ENCODE measurements around the gene SEMA4G.

SEMA4G gene

DNA sequence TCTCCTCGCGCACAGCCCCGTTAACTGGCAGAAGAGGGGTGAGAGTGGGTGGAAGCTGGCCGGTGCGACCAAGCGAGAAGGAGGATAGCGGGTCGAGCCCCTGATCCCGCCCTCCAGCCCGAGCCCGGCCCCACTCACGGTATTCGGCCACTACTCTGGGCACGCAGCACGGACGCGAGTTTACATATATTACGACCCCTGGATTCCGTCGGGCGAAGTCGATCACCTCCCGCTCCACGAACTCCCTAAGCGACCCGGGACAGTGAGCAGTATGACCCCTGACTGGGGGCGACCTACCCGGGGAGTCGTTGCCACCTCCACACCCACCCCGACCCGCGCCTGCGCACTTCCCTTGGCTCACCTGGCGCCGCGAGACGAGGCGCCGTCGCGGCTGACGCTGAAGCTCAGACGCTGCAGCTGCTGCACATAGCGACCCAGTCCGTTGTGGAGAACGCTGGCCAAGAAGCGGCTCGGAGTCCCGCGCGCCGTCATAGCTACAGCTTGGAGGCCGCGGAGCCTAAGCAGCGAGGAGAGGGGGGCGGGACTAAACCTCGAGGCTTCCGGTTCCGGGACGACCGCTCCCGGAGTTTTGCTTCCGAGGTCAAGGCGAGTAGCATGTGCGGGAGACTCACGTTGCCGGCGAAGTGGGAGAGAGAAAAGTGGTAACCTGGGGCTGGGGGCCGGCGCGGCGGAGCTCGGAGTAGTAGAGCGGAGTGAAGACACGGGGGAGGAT, 17.8 kb downstream of the SEMA4G start, which contains the start of the genes MRPL43 and TWNK:
MRPL43 (minus strand) TSS at position 546 of the 733 bp plus-strand sequence; CDS start at position 492, 54 bp downstream.
TWNK (plus strand) TSS at position 592 of the 733 bp plus-strand sequence. CDS start 668 bp downstream, outside the sequence.
- peak; percentile 75 to 77 for DNase-seq (ENCODE audit: low read depth in 2 of 2)

DNA sequence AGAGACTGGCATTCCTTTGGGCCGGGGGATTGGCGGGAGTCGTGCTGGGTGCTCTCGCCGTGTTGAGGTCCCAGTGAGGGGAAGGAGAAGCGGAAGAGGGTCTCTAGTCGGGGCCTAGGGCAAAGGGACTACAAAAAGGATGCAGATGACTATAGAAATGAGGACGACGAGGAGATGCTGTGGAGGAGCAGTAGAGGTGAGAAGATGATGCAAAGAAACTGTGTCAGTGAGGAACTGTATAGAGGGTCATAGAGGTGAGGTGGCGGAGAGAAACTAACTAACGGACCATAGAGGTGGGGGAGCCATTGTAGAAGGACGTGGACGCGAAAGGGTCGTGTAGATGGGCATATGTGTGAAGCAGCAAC, 18.4 kb downstream of the SEMA4G start:
- no peak for DNase-seq (ENCODE audit: low read depth in 2 of 2)

DNA sequence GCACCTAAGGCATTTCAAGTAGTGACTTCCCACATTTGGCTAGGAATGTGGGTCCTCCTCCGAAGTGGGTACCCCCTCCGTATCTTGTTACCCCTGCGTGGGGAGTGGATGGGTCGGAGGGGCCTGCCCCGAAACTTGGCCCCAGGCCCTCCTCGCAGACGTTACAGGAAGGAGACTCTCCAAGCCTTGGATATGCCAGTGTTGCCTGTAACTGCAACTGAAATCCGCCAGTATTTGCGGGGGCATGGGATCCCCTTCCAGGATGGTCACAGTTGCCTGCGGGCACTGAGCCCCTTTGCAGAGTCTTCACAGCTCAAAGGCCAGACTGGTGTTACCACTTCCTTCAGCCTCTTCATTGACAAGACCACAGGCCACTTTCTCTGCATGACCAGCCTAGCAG, 18.9 kb downstream of the SEMA4G start:
- no peak for DNase-seq (ENCODE audit: low read depth in 2 of 2)

DNA sequence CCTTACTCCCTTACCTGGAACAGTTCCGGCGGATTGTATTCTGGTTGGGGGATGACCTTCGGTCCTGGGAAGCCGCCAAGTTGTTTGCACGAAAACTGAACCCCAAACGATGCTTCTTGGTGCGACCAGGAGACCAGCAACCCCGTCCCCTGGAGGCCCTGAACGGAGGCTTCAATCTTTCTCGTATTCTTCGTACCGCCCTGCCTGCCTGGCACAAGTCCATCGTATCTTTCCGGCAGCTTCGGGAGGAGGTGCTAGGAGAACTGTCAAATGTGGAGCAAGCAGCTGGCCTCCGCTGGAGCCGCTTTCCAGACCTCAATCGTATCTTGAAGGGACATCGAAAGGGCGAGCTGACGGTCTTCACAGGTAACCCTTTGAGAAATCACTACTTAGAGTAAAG, 19.8 kb downstream of the SEMA4G start:
- DNase-seq (ENCODE audit: low read depth in 2 of 2) = no peak

DNA sequence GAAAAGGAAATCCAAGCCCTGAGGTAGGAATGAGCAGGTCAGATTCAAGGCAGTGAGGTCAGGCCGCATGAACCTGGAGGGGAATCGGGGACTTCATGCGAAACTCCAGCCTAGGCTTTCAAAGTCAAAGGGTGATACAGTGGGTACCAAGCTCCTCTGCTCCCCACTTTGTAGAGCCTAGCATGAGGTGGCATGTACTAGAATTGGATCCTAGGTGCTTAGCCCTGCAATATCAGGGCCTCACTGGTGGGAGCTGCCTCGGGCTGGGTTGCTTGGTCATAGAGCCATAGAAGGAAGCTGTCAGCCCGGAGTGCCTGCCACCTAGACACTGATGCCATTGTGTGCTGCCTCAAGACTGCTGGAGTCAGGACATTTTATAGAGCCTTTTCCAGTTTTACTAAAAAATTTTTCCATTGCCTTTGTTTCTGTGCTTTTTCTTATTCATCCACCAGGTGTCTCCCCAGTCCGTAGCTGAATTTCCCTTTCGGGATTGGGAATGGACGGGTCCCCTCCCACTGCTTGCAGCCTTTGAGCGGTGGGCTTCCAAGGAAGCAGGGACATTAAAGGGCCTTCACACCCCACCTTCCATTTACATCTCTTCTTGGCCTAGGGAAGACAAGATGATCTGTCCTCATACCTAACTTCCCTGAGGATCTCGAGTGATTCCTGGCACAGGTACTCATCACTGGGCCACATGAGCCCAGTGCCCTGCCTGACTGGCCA, 24.8 kb downstream of the SEMA4G start:
- no peak for DNase-seq (ENCODE audit: low read depth in 2 of 2)

DNA sequence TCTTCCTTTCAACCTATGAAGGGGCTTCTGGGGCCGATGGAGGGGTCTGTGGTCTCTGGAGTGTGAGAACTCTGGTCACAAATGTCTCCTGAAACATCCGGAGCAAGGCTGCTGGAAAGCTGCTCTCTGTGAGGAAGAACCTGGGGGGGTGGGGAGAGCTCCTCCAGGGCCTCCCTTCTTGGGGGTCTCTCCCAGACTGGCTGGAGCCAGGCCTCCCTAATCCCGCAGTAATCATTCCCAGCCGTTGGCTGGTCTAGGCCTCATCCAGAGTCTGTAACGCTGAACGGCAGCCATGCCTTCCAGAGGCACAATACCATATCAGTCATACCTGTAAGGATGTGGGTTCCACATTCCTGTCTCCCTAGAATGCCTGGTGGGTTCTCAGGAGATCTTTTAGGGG, 25.9 kb downstream of the SEMA4G start:
- DNase-seq (ENCODE audit: low read depth in 2 of 2) = no peak

DNA sequence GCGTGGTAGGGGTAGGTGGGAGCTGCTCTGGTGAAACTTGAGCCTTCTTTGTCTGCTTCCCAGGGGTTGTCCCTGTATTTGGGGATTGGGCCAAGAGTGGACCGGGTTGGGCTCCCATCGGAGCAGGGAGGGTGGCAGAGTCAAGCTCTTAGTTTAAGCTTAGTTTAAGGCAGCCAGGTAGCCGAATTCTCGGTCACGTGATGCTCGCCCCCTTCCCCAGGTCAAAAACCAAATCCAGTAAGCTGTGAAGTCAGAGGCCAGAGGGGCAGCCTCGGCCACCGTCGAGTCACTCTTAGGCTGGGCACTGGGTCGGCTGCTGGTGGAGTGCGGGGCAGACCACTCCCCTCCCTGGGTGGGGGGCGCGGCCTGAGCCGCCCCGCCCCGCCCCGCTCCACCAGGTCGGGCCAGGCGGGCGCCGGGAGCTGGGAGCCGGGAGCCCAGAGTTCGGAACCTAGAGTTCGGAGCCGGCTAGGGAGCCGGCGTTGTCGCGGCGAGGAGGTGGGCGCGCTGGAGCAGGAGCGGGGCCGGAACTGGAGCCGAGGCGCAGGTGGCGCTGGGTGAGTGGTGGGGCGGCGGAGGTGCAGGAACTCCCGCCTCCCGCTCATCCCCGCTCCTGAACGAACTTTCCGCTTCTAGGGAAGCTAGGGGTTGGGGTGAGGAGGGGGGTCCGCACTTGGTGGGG, 27.5 kb downstream of the SEMA4G start:
- no peak for DNase-seq (ENCODE audit: low read depth in 2 of 2)

DNA sequence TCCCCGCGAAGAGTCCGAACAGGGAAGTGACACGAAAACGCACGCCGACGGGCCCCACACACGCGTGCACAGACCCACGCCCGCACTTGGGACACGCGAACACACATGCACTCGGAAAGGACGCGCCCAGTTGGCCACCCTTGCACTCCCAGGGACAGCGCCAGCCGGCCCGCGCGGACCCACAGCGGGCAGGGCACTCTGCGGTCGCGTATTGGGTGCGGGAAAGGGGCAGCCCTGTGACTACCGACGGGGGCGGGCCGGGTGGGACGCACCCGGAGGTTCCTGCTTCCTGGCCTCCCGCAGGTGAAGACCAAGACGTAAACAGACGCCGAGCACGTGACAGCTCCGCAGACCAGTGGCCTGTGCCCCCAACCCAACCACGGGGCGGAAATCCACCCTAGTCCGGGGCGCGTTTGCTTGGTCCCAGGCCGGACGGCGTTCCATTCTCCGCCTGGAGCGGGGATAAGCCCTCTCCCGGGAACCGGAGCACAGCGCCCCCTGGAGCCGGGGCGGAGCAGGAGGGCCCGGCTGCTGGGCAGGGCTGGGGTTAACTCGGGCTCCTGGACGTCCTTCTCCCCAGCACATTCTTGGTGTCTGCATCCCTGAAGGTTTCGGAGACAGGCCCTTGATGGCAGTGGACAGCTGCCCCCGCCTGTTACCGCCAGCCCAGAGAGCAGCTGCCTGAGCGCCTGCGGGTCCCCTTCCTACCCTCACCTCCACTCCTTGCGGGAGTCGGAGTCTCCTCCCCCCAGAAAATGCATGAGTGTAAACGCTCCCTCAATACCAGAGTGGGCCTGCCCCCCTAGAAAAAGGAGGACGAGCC, 28.3 kb downstream of the SEMA4G start:
- DNase-seq (ENCODE audit: low read depth in 2 of 2) = peak; percentile 52 to 56

DNA sequence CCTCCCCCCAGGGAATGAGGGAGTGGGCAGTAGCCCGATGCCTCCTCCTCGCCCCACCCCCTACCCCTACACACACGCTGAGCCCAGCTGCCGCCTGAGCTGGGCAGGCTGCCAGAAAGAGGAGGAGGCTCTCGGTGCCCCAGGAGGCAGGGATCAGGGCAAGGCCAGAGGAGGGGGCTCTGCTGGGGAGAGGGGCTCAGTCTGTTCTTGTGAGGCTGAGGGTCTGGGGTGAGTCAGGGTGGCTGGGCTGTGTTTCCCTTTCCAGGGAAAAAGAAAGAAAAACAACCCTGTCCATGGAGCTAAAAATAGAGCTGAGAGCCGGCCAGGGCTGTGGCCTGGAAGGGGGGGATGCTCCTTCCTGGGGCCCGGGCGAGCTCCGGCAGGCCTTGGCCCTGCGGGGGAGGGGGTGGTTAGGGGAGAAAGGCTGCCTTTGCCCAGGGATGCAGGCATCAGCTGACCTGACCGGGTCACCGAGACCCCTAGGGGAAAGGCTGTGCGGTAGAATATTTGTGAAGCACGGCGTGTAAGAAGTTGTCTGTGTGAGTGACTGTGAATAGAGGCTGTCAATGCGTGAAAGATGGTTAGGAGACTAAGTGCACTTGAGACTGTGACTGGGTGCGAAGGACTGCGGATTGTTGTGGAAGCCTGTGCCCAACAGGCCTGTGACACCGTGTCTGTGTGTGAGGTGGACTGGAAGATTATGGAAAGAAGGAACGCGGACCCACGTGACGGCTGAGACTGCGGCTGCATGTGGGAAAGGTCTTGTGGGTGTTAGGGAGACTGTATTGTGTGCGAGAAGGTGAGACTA, 29.1 kb downstream of the SEMA4G start:
- DNase-seq (ENCODE audit: low read depth in 2 of 2) = peak in 1 of 2 donors; percentile 47

DNA sequence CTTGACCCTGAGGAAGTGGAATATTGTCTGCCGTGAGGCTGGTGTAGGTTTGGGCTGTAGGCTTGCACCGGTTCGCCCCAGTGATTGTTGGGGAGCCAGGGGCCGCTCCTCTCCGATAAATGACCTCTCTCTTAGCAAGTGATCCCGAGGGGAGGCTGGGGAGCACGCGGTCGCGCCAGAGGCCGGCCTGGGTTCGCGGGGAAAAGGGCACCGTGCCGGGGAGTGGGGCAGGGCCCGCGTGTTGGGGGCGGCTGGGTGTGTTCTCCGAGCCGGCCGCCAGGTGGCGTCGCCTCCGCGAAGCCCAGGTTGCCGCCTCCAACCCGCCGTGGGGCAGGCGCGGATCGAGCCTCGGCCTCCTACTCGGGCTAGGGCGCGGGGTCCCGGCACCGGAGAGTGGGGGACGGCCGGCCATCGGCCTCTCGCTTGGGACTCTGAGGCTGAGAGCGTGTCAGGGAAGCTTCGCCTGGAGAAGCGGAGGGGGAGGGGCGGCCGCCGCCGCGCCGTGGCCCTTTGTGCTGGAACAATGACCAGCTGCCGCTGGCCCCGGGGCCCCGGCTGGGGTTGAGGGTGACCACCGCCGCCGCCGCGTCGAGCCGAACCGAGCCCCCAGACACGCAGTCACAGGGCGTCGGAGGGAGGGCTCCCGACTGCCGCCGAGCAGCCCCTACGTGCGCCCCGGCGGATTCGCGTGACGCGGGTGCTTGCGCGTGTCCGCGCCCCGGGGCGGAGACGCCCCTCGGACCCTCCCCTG, 29.9 kb downstream of the SEMA4G start:
- peak; percentile 55 to 63 for DNase-seq (ENCODE audit: low read depth in 2 of 2)

DNA sequence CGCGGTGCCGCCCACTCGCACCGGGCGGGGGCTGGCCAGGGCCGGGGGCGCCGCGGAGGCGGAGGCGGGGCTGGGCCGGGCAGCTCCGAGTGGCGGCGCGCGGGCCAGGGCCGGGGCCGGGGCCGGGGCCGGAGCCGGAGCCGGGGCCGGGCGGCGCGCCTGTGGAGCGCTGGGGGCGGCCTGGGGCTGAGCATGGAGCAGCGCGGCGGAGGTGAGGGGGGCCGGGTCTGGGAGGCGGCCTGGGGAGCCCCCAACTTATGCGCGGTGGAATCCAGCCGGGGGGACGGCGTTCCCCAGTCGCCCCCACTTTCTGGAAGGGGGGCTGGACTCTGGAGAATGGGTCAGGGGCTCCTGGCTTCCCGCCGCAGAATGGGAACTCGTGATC, 30.4 kb downstream of the SEMA4G start, which contains the start of gene LZTS2:
LZTS2 (plus strand) TSS at position 67 of the 385 bp plus-strand sequence. CDS start 2,731 bp downstream, outside the sequence.
- no peak for DNase-seq (ENCODE audit: low read depth in 2 of 2)

DNA sequence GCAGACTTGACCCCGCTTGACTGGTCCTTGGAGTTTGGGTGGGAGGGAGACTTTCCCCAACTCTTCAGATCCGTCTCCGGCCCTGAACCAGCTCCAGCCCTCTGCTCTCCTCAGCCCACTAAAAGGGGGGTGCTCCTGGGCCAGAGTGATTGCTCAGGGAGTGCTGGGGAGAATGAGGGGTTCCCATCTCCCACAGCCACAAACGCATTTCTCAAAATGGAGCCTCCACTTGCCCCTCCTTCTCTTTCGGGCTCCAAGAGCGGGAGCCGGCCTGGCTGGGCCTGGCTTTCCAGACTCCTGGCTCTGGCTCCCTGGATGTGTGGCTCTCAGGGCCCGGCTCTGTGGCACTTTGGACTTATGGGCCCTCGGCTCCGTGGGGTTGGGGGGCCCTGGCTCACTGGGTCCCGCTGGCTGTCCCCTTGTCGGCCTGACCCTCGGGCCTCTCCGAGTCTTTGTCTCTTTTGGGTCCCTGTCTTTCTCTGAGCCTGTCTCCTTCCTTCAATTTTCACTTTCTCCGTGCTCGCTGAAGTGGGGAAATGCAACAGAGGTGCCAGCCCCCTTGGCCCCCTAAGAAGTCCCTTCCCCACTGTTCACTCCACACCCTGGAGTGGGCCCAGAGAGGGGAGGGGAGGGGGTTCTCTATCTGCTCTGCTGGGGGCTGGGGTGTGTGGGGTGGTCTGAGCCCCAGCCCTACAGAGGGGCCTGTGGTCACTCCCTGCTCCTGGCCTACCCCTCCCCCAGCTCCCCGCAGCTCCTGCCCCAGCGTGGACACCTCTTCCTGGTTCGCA, 31.0 kb downstream of the SEMA4G start:
- no peak for DNase-seq (ENCODE audit: low read depth in 2 of 2)

DNA sequence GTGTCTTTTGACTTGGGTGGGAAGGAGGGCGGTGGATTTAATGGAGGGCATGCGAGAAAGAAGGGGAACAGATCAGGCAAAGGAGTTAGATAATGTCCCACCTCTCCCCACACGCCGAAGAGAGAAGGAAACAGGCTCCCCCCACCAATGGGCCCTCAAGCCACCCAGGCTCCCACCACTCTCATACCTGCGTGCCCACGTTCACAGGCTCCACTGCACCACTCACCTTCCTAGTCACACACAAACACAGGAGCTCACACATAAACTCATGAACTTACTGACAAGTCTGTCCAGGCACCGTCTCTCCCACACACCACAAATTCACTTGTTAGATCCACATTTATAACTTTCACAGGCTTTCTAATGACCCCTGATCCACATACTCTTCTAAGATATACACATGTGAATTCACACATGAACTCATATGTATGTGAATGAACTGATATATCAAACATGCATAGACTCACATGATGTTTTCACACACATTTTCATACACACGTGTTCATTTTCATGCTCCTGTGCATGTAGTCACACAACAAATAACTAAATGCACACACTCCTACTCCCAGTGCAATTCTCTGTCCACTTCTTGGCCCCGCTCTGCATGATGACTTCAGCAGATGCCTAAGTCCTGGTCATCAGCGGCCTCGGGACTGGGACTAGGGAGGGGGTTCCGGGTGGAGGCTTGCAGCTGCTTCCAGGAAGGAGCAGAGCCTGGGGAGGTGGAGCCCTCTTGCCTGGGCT, 31.8 kb downstream of the SEMA4G start:
- no peak for DNase-seq (ENCODE audit: low read depth in 2 of 2)

DNA sequence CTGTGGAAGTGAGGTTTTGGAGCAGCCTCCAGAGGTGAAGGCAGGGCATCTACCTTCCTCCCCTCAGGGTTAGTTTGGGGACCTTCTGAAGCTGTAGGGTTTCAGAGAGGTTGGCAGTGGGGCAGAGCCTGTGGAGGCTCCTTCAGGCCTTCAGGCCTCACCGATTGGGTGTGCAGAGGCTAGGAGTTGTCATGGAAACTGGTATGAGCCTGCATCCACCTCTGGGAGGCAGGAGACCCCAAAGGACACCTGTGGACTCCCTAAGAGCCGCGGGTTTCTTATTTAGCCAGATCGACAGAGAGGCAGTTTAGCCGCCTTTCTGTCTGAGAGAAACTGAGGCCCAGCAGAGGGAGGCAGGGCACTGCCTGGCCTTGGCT, 32.3 kb downstream of the SEMA4G start:
- no peak for DNase-seq (ENCODE audit: low read depth in 2 of 2)

DNA sequence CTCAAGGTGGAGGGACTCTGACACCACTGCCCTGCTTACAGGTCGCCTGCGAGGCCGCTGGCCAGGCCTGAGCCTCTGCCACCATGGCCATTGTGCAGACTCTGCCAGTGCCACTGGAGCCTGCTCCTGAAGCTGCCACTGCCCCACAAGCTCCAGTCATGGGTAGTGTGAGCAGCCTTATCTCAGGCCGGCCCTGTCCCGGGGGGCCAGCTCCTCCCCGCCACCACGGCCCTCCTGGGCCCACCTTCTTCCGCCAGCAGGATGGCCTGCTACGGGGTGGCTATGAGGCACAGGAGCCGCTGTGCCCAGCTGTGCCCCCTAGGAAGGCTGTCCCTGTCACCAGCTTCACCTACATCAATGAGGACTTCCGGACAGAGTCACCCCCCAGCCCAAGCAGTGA, 33.2 kb downstream of the SEMA4G start:
- DNase-seq (ENCODE audit: low read depth in 2 of 2) = no peak

DNA sequence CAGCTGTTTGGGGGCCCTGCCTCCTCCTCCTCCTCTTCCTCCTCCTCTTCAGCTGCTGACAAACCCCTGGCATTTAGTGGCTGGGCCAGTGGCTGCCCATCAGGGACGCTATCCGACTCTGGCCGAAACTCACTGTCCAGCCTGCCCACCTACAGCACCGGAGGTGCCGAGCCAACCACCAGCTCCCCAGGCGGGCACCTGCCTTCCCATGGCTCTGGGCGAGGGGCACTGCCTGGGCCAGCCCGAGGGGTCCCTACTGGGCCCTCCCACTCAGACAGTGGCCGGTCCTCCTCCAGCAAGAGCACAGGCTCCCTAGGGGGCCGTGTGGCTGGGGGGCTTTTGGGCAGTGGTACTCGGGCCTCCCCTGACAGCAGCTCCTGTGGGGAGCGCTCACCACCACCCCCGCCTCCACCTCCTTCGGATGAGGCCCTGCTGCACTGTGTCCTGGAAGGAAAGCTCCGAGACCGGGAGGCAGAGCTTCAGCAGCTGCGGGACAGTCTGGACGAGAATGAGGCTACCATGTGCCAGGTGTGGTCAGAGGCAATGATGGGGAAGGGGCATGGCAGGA, 34.4 kb downstream of the SEMA4G start:
- no peak for DNase-seq (ENCODE audit: low read depth in 2 of 2)

DNA sequence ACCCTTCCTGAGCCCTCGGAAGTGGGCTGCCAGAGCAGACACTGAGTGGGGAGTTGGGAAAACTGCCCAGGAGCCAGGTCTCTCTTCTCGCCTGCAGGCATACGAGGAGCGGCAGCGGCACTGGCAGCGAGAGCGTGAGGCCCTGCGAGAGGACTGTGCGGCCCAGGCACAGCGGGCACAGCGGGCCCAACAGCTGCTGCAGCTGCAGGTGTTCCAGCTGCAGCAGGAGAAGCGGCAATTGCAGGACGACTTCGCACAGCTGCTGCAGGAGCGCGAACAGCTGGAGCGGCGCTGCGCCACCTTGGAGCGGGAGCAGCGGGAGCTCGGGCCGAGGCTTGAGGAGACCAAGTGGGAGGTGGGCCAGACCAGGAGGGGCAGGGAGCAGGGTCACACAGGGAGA, 36.1 kb downstream of the SEMA4G start:
- no peak for DNase-seq (ENCODE audit: low read depth in 2 of 2)

DNA sequence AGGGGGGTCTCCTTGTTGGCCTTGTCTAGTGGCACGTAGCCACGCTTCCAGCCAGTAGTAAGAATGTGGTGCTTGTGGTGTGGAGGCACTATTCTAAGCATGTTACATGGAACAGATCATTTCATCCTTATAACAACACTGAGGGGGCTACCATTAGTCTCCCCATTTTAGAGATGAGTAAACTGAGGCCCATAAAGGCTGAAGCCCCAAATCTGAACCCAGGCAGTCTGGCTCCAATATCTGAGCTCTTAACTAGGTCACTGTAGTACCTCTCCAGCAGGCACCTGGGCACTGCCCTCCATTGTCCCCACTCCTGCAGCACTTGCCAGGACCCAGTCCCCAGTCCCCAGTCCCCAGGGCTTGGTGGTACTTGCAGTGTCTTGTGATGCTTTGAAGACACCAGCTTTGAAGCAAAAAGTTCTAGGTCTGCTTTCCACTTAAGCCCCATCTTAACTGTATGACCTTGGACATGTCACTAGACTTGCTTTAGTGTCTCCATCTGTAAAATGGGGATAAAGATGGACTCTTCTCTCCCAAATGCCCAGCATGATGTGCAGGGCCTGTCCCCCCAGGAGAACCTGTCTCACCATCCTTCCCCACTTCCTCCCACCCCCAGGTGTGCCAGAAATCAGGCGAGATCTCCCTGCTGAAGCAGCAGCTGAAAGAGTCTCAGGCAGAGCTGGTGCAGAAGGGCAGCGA, 36.7 kb downstream of the SEMA4G start:
- no peak for DNase-seq (ENCODE audit: low read depth in 2 of 2)
